Fibroblast of mammary gland (primary cell): ENCODE results near the gene GTF2H4.
"Not testable (repeated sequence)": the region's sequence is repeated elsewhere in the genome, so short reads cannot be mapped to it uniquely, and the experiment has no call there.

Experiments
- DNase-seq: peaks from one replicate; pipeline ENCODE4 v3.0.0-alpha.2; 2010; ENCODE audit warnings: low read depth
- H3K4me3 ChIP-seq: 2 replicates; pipeline ENCODE4 v1.5.1; 2011; ENCODE audit warnings: low read depth, mild to moderate bottlenecking, low read length, moderate library complexity; ENCODE audit not compliant: control insufficient read depth
- TF ChIP-seq, protein P1 (sequence below): conservative IDR thresholded peaks from 2 replicates; pipeline ENCODE4 v1.5.1; 2011; ENCODE audit warnings: low read depth, low read length, inconsistent platforms; ENCODE audit not compliant: control insufficient read depth, insufficient read depth

Gene GTF2H4

DNA sequence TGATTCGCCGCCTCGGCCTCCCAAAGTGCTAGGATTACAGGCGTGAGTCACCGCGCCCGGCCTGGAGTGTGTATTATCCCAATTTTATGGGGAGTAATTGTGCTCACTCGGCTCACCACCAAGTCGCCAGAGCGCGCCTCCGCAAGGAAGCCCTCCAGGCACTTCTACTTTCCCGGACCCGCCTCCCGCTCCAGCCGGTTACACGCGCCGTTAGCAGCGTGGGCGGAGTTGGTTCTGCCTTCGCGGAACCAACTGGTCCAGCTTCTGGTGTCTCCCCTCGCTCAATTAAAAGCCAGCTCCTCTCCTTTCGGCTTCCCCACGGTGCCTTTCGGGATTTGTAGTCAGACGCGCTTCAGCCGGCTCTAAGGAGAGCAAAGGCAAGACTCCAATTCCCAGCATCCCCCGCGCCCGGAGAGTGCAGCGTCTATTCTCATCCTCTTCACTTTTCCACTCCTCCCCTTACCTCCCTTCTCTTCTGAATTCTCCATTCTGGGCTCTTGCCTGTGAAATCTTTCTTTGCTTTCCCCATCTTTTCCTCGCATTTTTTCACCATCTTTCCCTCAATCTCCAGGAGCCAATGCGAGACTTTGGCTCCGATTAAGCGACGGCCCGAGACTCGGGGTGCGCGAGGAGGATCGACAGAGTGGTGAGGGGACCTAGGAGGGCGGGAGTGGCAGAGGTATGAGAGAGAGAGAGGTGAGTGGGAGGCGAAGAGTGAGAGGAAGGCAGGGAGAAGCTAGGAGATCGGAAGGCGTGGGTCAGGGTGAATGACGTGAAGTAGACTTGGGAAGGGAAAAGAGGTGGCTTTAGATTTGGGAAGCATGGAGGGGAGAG is at the start of gene GTF2H4:
GTF2H4 (plus strand) TSS at position 450 of the 834 bp plus-strand sequence.
- TF ChIP-seq, protein P1, sequence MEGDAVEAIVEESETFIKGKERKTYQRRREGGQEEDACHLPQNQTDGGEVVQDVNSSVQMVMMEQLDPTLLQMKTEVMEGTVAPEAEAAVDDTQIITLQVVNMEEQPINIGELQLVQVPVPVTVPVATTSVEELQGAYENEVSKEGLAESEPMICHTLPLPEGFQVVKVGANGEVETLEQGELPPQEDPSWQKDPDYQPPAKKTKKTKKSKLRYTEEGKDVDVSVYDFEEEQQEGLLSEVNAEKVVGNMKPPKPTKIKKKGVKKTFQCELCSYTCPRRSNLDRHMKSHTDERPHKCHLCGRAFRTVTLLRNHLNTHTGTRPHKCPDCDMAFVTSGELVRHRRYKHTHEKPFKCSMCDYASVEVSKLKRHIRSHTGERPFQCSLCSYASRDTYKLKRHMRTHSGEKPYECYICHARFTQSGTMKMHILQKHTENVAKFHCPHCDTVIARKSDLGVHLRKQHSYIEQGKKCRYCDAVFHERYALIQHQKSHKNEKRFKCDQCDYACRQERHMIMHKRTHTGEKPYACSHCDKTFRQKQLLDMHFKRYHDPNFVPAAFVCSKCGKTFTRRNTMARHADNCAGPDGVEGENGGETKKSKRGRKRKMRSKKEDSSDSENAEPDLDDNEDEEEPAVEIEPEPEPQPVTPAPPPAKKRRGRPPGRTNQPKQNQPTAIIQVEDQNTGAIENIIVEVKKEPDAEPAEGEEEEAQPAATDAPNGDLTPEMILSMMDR = no peak
- DNase-seq = peak; percentile 99
- H3K4me3 ChIP-seq = peak within 1 kb of the TSS; percentile 97

DNA sequence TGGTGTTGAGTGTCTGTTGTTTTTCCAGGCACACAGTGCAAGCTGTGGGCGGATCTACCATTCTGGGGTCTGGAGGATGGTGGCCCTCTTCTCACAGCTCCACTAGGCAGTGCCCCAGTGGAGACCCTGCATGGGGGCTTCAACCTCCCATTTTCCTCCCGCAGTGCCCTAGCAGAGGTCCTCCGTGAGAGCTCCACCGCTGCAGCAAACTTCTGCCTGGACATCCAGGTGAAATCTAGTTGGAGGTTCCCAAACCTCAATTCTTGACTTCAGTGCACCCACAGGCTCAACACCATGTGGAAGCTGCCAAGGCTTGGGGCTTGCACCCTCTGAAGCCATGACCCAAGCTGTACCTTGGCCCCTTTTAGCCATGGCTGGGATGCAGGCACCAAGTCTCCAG is 48.3 kb upstream of the GTF2H4 start:
- DNase-seq = not testable (repeated sequence)

DNA sequence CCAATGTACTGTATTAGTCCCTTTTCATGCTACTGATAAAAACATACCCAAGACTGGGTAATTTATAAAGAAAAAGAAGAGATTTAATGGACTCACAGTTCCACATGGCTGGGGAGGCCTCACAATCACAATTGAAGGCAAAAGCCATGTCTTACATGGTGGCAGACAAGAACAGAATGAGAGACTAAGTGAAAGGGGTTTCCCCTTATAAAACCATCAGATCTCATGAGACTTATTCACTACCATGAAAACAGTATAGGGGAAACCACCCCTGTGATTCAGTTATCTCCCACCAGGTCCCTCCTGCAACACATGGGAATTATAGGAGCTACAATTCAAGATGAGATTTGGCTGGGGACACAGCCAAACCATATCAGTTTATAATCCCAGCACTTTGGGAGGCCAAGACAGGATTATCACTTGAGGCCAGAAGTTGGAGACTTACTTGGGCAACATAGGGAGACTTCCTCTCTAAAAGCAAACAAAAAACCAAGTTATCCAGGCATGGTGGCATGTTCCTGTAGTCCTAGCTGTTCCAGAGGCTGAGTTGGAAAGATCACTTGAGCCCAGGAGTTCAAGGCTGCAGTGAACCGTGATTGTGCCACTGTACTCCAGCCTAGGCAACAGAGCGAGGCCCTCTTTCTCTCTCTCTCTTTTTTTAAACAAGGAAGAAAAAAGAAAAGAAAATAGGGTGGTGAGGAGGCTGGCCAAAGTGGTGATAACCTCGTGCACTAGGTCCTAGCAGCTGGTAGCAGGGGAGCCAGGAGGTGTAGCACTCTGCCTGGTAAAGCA is 46.6 kb upstream of the GTF2H4 start:
- TF ChIP-seq, protein P1 = no peak
- no peak overlapping the region for H3K4me3 ChIP-seq
- no peak for DNase-seq

More for the DNA sequence above, 48.3 kb upstream of the GTF2H4 start:
- not testable (repeated sequence) for H3K4me3 ChIP-seq

DNA sequence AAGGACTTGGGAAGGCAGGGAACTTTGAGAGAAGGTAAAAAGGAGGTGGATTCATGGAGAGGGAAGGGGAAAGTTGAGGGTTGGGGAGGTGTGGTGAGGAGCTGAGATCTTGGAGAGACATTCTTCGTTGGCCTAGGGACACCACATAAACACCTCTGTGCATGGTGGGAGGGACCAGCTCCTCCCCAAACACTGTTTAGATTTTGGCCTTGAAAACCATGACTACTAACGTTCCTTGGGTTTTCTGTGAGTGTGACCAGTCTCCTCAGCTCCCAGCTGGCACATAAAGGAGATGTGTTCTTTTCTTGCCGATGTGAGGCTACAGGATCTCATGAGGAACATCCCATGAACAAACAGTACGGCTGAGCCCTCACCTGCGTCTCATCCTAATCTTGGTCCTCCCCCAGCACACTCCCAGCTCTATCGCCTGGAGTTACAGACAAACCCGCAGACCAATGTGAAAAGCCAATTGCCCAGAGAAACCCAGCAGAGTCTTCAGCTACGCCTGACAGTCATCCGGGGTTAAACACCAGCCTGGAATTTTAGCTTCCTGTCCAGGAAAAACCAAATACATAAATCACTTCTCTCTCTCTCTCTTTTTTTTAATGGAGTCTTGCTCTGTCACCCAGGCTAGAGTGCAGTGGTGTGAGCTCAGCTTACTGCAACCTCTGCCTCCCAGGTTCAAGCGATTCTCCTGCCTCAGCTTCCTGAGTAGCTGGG is 45.7 kb upstream of the GTF2H4 start:
- H3K4me3 ChIP-seq = no peak overlapping the region
- no peak for DNase-seq
- TF ChIP-seq, protein P1 = no peak

DNA sequence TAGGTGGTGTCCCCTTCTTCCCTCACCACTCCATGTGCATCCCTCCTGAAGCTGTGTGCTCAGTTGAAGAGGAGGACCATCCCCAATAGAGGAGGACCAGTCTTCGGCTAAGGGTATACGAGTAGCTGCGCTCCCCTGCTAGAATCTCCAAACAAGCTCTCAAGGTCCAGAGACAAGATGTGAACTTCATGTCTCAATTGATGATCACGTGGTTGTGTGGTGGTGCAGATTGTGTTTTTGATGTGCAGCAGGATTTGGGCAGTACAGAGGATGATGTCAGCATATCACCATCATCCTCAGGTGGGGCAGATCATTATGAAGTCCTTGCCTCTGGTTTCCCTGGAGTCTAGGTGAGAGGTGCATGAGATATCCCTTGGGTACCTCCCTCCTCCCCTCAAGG is 43.7 kb upstream of the GTF2H4 start:
- H3K4me3 ChIP-seq = no peak overlapping the region
- TF ChIP-seq, protein P1 = no peak
- no peak for DNase-seq

DNA sequence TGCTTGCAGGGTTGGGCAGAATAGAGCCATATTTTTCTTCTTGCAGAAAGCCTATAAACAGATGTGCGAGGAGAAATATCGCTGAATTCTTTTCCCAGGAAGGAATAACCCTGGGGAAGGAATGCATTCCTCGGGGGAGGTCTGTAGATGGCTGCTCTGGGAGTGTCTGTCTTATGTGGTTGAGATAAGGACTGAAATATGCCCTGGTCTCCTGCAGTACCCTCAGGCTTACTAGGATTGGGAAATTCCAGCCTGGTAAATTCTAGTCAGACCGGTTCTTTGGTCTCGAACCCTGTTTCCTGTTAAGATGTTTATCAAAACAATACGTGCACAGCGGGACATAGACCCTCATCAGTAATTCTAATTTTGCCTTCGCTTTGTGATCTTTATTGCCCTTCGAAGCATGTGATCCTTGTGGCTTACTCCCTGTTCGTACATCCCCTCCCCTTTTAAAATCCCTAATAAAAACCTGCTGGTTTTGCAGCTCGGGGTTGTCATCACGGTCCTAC is 38.7 kb upstream of the GTF2H4 start:
- not testable (repeated sequence) for H3K4me3 ChIP-seq, DNase-seq

DNA sequence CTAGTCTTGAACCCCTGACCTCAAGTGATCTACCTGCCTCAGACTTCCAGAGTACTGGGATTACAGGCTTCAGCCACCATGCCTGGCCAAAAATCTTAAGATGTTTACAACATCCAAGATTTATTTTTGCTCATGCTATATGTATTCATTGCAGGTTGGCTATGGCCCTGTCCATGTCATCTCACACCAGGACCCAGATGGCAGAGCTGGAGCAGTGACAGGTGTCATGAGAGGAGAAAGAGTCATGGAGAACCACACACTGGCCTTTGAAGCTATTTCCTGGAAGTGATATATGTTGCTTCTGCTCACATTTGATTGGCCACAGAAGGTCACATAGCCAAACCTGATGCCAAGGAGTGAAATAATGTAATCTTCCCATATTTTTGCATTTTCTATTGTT is 37.5 kb upstream of the GTF2H4 start:
- TF ChIP-seq, protein P1 = no peak
- no peak for DNase-seq
- no peak overlapping the region for H3K4me3 ChIP-seq
